H1 (cell line): Measurements from ENCODE around the gene CTDNEP1. TPM values are rescaled to one million over a fixed set of nuclear protein-coding genes. Genes with fewer than 3 reads are reported as not detected.

Source experiments
- CTCF ChIA-PET: fragments of 300-600 bp; sonication (Branson Sonifier 250); formaldehyde crosslinking; loops from one replicate; lab custom pipeline; 2021; ENCODE audit not compliant: partially characterized antibody; lab: Charles Lee
- POLR2A ChIA-PET: fragments of 300-600 bp; sonication (Branson Sonifier 250); formaldehyde crosslinking; loops from one replicate; lab custom pipeline; 2021; ENCODE audit warnings: inconsistent platforms; ENCODE audit not compliant: partially characterized antibody; lab: Charles Lee
- DNase-seq, 2 experiments: peaks; one replicate each; pipeline versions ENCODE4 v3.0.0 to v3.0.0-alpha.2; 2010 to 2022; ENCODE audit warnings: low spot score in 2 of 2, low read depth in 1 of 2, mixed read lengths in 1 of 2
- FAIRE-seq: peaks from 2 replicates; lab custom pipeline; 2011; peaks lifted over from hg19 to GRCh38; lab: Jason Lieb, UNC
- H2AFZ ChIP-seq: 2 replicates; pipeline ENCODE4 v1.8.1; 2012; ENCODE audit warnings: low read length, inconsistent platforms
- H2AK5ac ChIP-seq: 2 replicates; pipeline ENCODE4 v1.6.1; 2013; ENCODE audit warnings: low read depth, low read length
- H2BK120ac ChIP-seq: replicated peaks from 2 replicates; pipeline ENCODE3; 2013; ENCODE audit warnings: low read depth, low read length, inconsistent platforms
- H2BK12ac ChIP-seq: 2 replicates; pipeline ENCODE4 v1.6.1; 2013; ENCODE audit warnings: low read depth, low read length
- H2BK15ac ChIP-seq: 2 replicates; pipeline ENCODE4 v1.6.1; 2013; ENCODE audit warnings: low read length
- H2BK20ac ChIP-seq: 2 replicates; pipeline ENCODE4 v1.6.1; 2013; ENCODE audit warnings: low read length
- H2BK5ac ChIP-seq: 2 replicates; pipeline ENCODE4 v1.6.1; 2013; ENCODE audit warnings: low read depth, low read length
- H3K14ac ChIP-seq: 2 replicates; pipeline ENCODE4 v1.6.1; 2013; ENCODE audit warnings: inconsistent platforms; ENCODE audit not compliant: insufficient read length
- H3K18ac ChIP-seq: 2 replicates; pipeline ENCODE4 v1.6.1; 2013; ENCODE audit warnings: low read length; ENCODE audit errors: extremely low read depth
- H3K23ac ChIP-seq: 2 replicates; pipeline ENCODE4 v1.6.1; 2013; ENCODE audit warnings: inconsistent platforms; ENCODE audit not compliant: insufficient read length
- H3K23me2 ChIP-seq: 2 replicates; pipeline ENCODE4 v1.6.1; 2013; ENCODE audit warnings: low read depth, low read length
- H3K27ac ChIP-seq: 2 replicates; pipeline ENCODE4 v1.6.1; 2011; ENCODE audit warnings: low read depth, low read length, inconsistent platforms
- H3K27me3 ChIP-seq, 4 experiments: replicated peaks in 1 of 4; 1 replicate in 1 of 4; 2 replicates in 3 of 4; pipeline versions ENCODE4 v1.6.1 to v1.8.1; 2011 to 2013; ENCODE audit warnings: low read length in 3 of 4, mild to moderate bottlenecking in 3 of 4, inconsistent platforms in 2 of 4, mixed read lengths in 2 of 4, moderate library complexity in 1 of 4; ENCODE audit not compliant: control insufficient read depth in 3 of 4, insufficient read depth in 3 of 4; ENCODE audit errors: extremely low read depth in 1 of 4
- H3K36me3 ChIP-seq, 4 experiments: 2 replicates each; pipeline versions ENCODE4 v1.6.1 to v1.8.1; 2011 to 2013; ENCODE audit warnings: mild to moderate bottlenecking in 4 of 4, low read length in 3 of 4, moderate library complexity in 2 of 4, control low read depth in 1 of 4, inconsistent platforms in 1 of 4; ENCODE audit not compliant: insufficient read depth in 4 of 4, control insufficient read depth in 2 of 4
- H3K4ac ChIP-seq: replicated peaks from 2 replicates; pipeline ENCODE3; 2013; ENCODE audit warnings: low read length, low read depth, mixed read lengths, inconsistent platforms; ENCODE audit not compliant: insufficient read length
- H3K4me1 ChIP-seq, 4 experiments: replicated peaks in 1 of 4; 1 replicate in 1 of 4; 2 replicates in 3 of 4; pipeline versions ENCODE4 v1.6.1 to v1.8.1; 2011 to 2013; ENCODE audit warnings: low read length in 3 of 4, inconsistent platforms in 2 of 4, mixed read lengths in 1 of 4; ENCODE audit not compliant: insufficient read depth in 4 of 4, control insufficient read depth in 3 of 4
- H3K4me2 ChIP-seq, 2 experiments: 2 replicates each; pipeline versions ENCODE4 v1.6.1 to v1.8.1; 2011 to 2013; ENCODE audit warnings: low read depth in 2 of 2, low read length in 2 of 2, control low read depth in 1 of 2, inconsistent platforms in 1 of 2, mild to moderate bottlenecking in 1 of 2; ENCODE audit not compliant: insufficient read depth in 1 of 2
- H3K4me3 ChIP-seq, 4 experiments: fragments of 200-600, 300-600 bp in 1 of 4; sonication (generic), shearing (Covaris generic), sonication (Bioruptor Twin) in 1 of 4; 2 replicates each; pipeline versions ENCODE4 v1.5.1 to v1.8.1; 2011 to 2016; ENCODE audit warnings: low read length in 4 of 4, low read depth in 3 of 4, control low read depth in 2 of 4, inconsistent platforms in 2 of 4, mild to moderate bottlenecking in 2 of 4, mixed read lengths in 1 of 4, moderate library complexity in 1 of 4; ENCODE audit not compliant: insufficient read depth in 2 of 4; ENCODE audit errors: extremely low read depth in 1 of 4
- H3K56ac ChIP-seq: replicated peaks from 2 replicates; pipeline ENCODE3; 2013; ENCODE audit warnings: low read depth, mild to moderate bottlenecking, mixed read lengths, low read length, inconsistent platforms; ENCODE audit not compliant: insufficient read length
- H3K79me1 ChIP-seq: 2 replicates; pipeline ENCODE4 v1.6.1; 2013; ENCODE audit warnings: low read depth, low read length, control low read depth
- H3K79me2 ChIP-seq, 2 experiments: 2 replicates each; pipeline versions ENCODE4 v1.6.1 to v1.8.1; 2012 to 2013; ENCODE audit warnings: low read length in 2 of 2, mild to moderate bottlenecking in 2 of 2, inconsistent platforms in 1 of 2; ENCODE audit not compliant: insufficient read depth in 2 of 2, control insufficient read depth in 1 of 2
- H3K9ac ChIP-seq, 4 experiments: replicated peaks in 1 of 4; 1 replicate in 1 of 4; 2 replicates in 3 of 4; pipeline versions ENCODE4 v1.6.1 to v1.8.1; 2011 to 2013; ENCODE audit warnings: low read depth in 3 of 4, low read length in 3 of 4, control low read depth in 2 of 4, mild to moderate bottlenecking in 2 of 4, moderate library complexity in 2 of 4, inconsistent platforms in 1 of 4; ENCODE audit errors: extremely low read depth in 1 of 4
- H3K9me3 ChIP-seq, 2 experiments: 2 replicates each; pipeline versions ENCODE4 v1.6.1 to v1.8.1; 2012 to 2013; ENCODE audit warnings: mild to moderate bottlenecking in 2 of 2, moderate library complexity in 2 of 2, control low read depth in 1 of 2, inconsistent platforms in 1 of 2, low read depth in 1 of 2, low read length in 1 of 2, mixed read lengths in 1 of 2; ENCODE audit not compliant: insufficient read depth in 2 of 2
- H4K20me1 ChIP-seq, 2 experiments: replicated peaks in 1 of 2; 2 replicates each; pipeline versions ENCODE3 to v1.8.1; 2011 to 2013; ENCODE audit warnings: inconsistent platforms in 2 of 2, low read length in 2 of 2, mild to moderate bottlenecking in 1 of 2; ENCODE audit not compliant: insufficient read depth in 2 of 2, control insufficient read depth in 1 of 2
- H4K5ac ChIP-seq: 2 replicates; pipeline ENCODE4 v1.6.1; 2013; ENCODE audit warnings: low read length, low read depth, mixed read lengths, inconsistent platforms; ENCODE audit not compliant: insufficient read length
- H4K8ac ChIP-seq: 2 replicates; pipeline ENCODE4 v1.8.0; 2013; ENCODE audit warnings: mild to moderate bottlenecking, moderate library complexity, low read length, inconsistent platforms; ENCODE audit not compliant: insufficient read depth; ENCODE audit errors: extremely low read depth
- H4K91ac ChIP-seq: replicated peaks from 2 replicates; pipeline ENCODE3; 2013; ENCODE audit warnings: low read length, mixed read lengths, inconsistent platforms; ENCODE audit not compliant: insufficient read length
- EGR1 ChIP-seq: IDR thresholded peaks from 2 replicates; pipeline ENCODE4 v1.6.1; 2011; ENCODE audit warnings: low read depth, low read length, borderline replicate concordance
- EZH2 ChIP-seq: fragments of 200-600 bp; sonication (generic); IDR thresholded peaks from 2 replicates; pipeline ENCODE4 v1.7.1; 2012; ENCODE audit warnings: low read depth, mild to moderate bottlenecking, moderate library complexity, low read length, inconsistent platforms; ENCODE audit not compliant: severe bottlenecking
- FOSL1 ChIP-seq: IDR thresholded peaks from 2 replicates; pipeline ENCODE4 v1.6.1; 2011; ENCODE audit warnings: mild to moderate bottlenecking, low read depth, low read length, moderate library complexity; ENCODE audit not compliant: insufficient read depth
- HDAC2 ChIP-seq, 2 experiments: fragments of 300-600 bp in 1 of 2; sonication (generic) in 1 of 2; IDR thresholded peaks; 2 replicates each; pipeline ENCODE4 v1.6.1; 2011 to 2012; ENCODE audit warnings: low read depth in 2 of 2, low read length in 2 of 2, mild to moderate bottlenecking in 2 of 2, moderate library complexity in 2 of 2, borderline replicate concordance in 1 of 2, inconsistent platforms in 1 of 2
- HDAC6 ChIP-seq: IDR thresholded peaks from one replicate; pipeline ENCODE4 v1.7.1; 2012; ENCODE audit warnings: low read depth, mild to moderate bottlenecking, inconsistent platforms, low read length, moderate library complexity
- PHF8 ChIP-seq: fragments of 200-600 bp; sonication (generic); conservative IDR thresholded peaks from 2 replicates; pipeline ENCODE4 v1.7.1; 2012; ENCODE audit warnings: low read depth, mild to moderate bottlenecking, inconsistent platforms, low read length, moderate library complexity
- POLR2A ChIP-seq, 2 experiments: IDR thresholded peaks; 1 replicate in 1 of 2; 2 replicates in 1 of 2; pipeline ENCODE4 v1.6.1; 2011; ENCODE audit warnings: low read depth in 2 of 2, low read length in 2 of 2, mild to moderate bottlenecking in 2 of 2; ENCODE audit errors: control extremely low read depth in 1 of 2
- RAD21 ChIP-seq, 2 experiments: IDR thresholded peaks in 1 of 2; conservative IDR thresholded peaks in 1 of 2; 2 replicates each; pipeline ENCODE4 v1.6.1; 2011; ENCODE audit warnings: low read depth in 2 of 2, low read length in 2 of 2, improper control_type of control experiment in 1 of 2, inconsistent platforms in 1 of 2, mild to moderate bottlenecking in 1 of 2, moderate library complexity in 1 of 2
- RFX5 ChIP-seq: IDR thresholded peaks from 2 replicates; pipeline ENCODE4 v1.6.1; 2011; ENCODE audit warnings: low read depth, low read length, improper control_type of control experiment, borderline replicate concordance
- SIN3A ChIP-seq, 2 experiments: IDR thresholded peaks in 1 of 2; conservative IDR thresholded peaks in 1 of 2; 2 replicates each; pipeline ENCODE4 v1.6.1; 2011 to 2012; ENCODE audit warnings: low read length in 2 of 2, improper control_type of control experiment in 1 of 2, low read depth in 1 of 2, mild to moderate bottlenecking in 1 of 2
- SUZ12 ChIP-seq: fragments of 200-600 bp; sonication (generic); IDR thresholded peaks from 2 replicates; pipeline ENCODE4 v1.6.1; 2012; ENCODE audit warnings: mild to moderate bottlenecking, inconsistent platforms, low read length, moderate library complexity, mixed read lengths
- WGBS, 2 experiments: shearing (Covaris generic) in 1 of 2; methylation state at CpG; one replicate each; pipeline versions ENCODE4 v1.1.6 to v1.1.7; 2013 to 2015; ENCODE audit warnings: low lambda C conversion rate in 2 of 2, mixed read lengths in 2 of 2, inconsistent platforms in 1 of 2, low coverage in 1 of 2, missing lambda C conversion rate in 1 of 2; ENCODE audit not compliant: insufficient replicate concordance in 2 of 2, insufficient coverage in 1 of 2, insufficient read length in 1 of 2; ENCODE audit errors: extremely low coverage in 1 of 2, missing lambda C conversion rate in 1 of 2; 5-methylcytosine and 5-hydroxymethylcytosine counted together
- polyA plus RNA-seq, 7 experiments: library from polyadenylated mRNA; depleted of rRNA in 3 of 7; stranded (reverse) in 5 of 7; unstranded in 2 of 7; fragments of >200 nt in 5 of 7; fragments of 200-250 nt in 2 of 7; gene quantifications; 1 replicate in 5 of 7; 2 replicates in 1 of 7; 4 replicates in 1 of 7; pipeline versions ENCODE4 v1.2.1 to v1.2.3, GENCODE V29; 2011 to 2013; ENCODE audit warnings: missing spikeins in 2 of 7, mixed read lengths in 2 of 7
- total RNA-seq: library from RNA; stranded (reverse); fragmentation: NEBNext Ultra II Directional; extraction: Animal tissue kit (Norgen Biotek cat#: 25700); gene quantifications from 2 replicates; pipeline ENCODE4 v1.2.1, GENCODE V29; 2021
- TF ChIP-seq, protein P1 (sequence below): IDR thresholded peaks from 2 replicates; pipeline ENCODE4 v1.6.1; 2012; ENCODE audit warnings: inconsistent platforms

Gene CTDNEP1
- total and polyA plus RNA-seq, 2 of the 8 experiments (the other 6 are each of a cell fraction or from before 2014, with no cell fraction given), result 114 to 123 TPM

- Histone ChIP-seq H2AK5ac (no peak overlapping the region), H2AFZ (no peak overlapping the region), H2BK5ac (no peak overlapping the region), H3K56ac (no peak overlapping the region), H3K23me2 (peaks cover 7% of the 10 kb centered on the region), H4K8ac (no peak overlapping the region), H3K4me2 (peak overlapping the region; percentile 79 to 89), H4K5ac (no peak overlapping the region), H2BK120ac (no peak overlapping the region), H2BK20ac (no peak overlapping the region), H3K9me3 (no peaks in the 10 kb centered on the region), H3K9ac (peak overlapping the region in 3 of 4 experiments; percentile 58 to 90 (median 89); a peak in 6 of 7 replicates), H2BK12ac (no peak overlapping the region), H3K4ac (no peak overlapping the region), H4K20me1 (peaks cover 4 to 11% of the 10 kb centered on the region in 2 experiments), H3K4me1 (peaks cover 0 to 9% (median 4%) of the 10 kb centered on the region in 4 experiments; a peak in 6 of 7 replicates), H3K36me3 (peaks cover 2 to 19% (median 10%) of the 10 kb centered on the region in 4 experiments; a peak in 6 of 8 replicates), H3K27me3 (no peaks in the 10 kb centered on the region), H3K14ac (no peak overlapping the region), H4K91ac (no peak overlapping the region), H3K27ac (0 out of 2 replicates have a peak overlapping the region, but pooled peaks have one; percentile 97), H3K4me3 (peak overlapping the region; percentile 58 to 84 (median 79)), H3K79me2 (peaks cover 23 to 41% of the 10 kb centered on the region in 2 experiments), H3K18ac (no peak overlapping the region), H3K79me1 (peaks cover 16% of the 10 kb centered on the region), H2BK15ac (no peak overlapping the region), H3K23ac (no peak overlapping the region)
- FAIRE-seq, result no peak
- ChIA-PET CTCF (no interaction called here), POLR2A (interaction anchor here (5.4 kb wide), 1 partner anchor 8 kb away, joined by 80 read pairs; the partner anchor contains the start of gene CLDN7)
- WGBS, 2 experiments, result 83% methylated on average over 5 of the region's 5 CpGs; no CpG with 5 or more reads in 1 of the 2 experiments
- no peak for DNase-seq
- TF ChIP-seq POLR2A (IDR thresholded peaks at IDR 0.05; ENCODE audit: control extremely low read depth in 1 of 2, low read depth in 2 of 2, low read length in 2 of 2), result no peak
- TF ChIP-seq RAD21 (IDR thresholded peaks at IDR 0.05 in 1 of 2, conservative IDR thresholded peaks at IDR 0.05 in 1 of 2; ENCODE audit: low read depth in 2 of 2, low read length in 2 of 2), result no peak
- TF ChIP-seq, protein P1, sequence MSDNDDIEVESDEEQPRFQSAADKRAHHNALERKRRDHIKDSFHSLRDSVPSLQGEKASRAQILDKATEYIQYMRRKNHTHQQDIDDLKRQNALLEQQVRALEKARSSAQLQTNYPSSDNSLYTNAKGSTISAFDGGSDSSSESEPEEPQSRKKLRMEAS, result no peak
- no peak for TF ChIP-seq HDAC2 (IDR thresholded peaks at IDR 0.05; ENCODE audit: borderline replicate concordance in 1 of 2, low read depth in 2 of 2, low read length in 2 of 2)
- TF ChIP-seq EGR1, result no peak
- no peak for TF ChIP-seq HDAC6
- no peak for TF ChIP-seq PHF8
- TF ChIP-seq FOSL1, result no peak
- no peak for TF ChIP-seq SUZ12
- TF ChIP-seq SIN3A (conservative IDR thresholded peaks at IDR 0.05 in 1 of 2, IDR thresholded peaks at IDR 0.05 in 1 of 2; ENCODE audit: low read depth in 1 of 2, low read length in 2 of 2), result no peak
- TF ChIP-seq EZH2, result no peak
- no peak for TF ChIP-seq RFX5
Observed at GRCh38 chr17:7253082-7253481, 1.5 kb upstream of the CTDNEP1 start.
